Measurements from ENCODE around the gene XCL1. TPM values are rescaled to one million over a fixed set of nuclear protein-coding genes. Genes with fewer than 3 reads are reported as not detected.

Gene XCL1
- total RNA-seq, 1 experiment from 2014 or later, result not detected

GRCh38 chr1:168585191-168585590 lies 8.8 kb downstream of the XCL1 start:
- ChIA-PET CTCF (no interaction called here), POLR2A (ENCODE audit: unreplicated experiment) (interaction anchor here (0.6 kb wide), 1 partner anchor 21 kb away, joined by 7 read pairs; no protein-coding TSS in a partner anchor)
- no peak overlapping the region for H3K4me3 ChIP-seq
- peaks cover 3% of the 10 kb centered on the region; the same call in 1 of the 2 replicates for H3K9me3 ChIP-seq (ENCODE audit: insufficient read depth, low read depth)
- intact Hi-C loops (cut with micrococcal nuclease; ENCODE audit: unreplicated experiment), result no loop called here
- no peak for TF ChIP-seq EZH2 (IDR thresholded peaks at IDR 0.05; ENCODE audit: low read depth)
- no peak for TF ChIP-seq CTCF (conservative IDR thresholded peaks at IDR 0.05)
- H3K79me2 ChIP-seq (ENCODE audit: low read depth), result no peaks in the 10 kb centered on the region
- H2AFZ ChIP-seq, result no peak overlapping the region
- no peaks in the 10 kb centered on the region for H3F3A ChIP-seq (ENCODE audit: insufficient read depth, low read depth)
- no peaks in the 10 kb centered on the region for H3K9me2 ChIP-seq (ENCODE audit: insufficient read depth)
- H4K20me1 ChIP-seq (ENCODE audit: insufficient read depth), result no peaks in the 10 kb centered on the region
- no peaks in the 10 kb centered on the region for H3K27me3 ChIP-seq (ENCODE audit: insufficient read depth, low read depth)
- no peak overlapping the region for H3K27ac ChIP-seq
- no peaks in the 10 kb centered on the region for H3K4me1 ChIP-seq (replicated peaks; ENCODE audit: insufficient read depth)
- no peak for DNase-seq
- no TSS peak for BruUV-seq (replicated peaks)
- H3K4me2 ChIP-seq, result no peak overlapping the region
- no peaks in the 10 kb centered on the region for H3K36me3 ChIP-seq (ENCODE audit: low read depth)

- POLR2A ChIA-PET (ENCODE audit: unreplicated experiment), result no interaction called here
- no peaks in the 10 kb centered on the region for H4K20me1 ChIP-seq (ENCODE audit: insufficient read depth)
- no peak overlapping the region for H3K27ac ChIP-seq
- TF ChIP-seq CTCF (conservative IDR thresholded peaks at IDR 0.05) (no peak), EZH2 (IDR thresholded peaks at IDR 0.05; ENCODE audit: low read depth) (no peak)
- no peaks in the 10 kb centered on the region for H3K27me3 ChIP-seq (ENCODE audit: insufficient read depth, low read depth)
- intact Hi-C loops (cut with micrococcal nuclease; ENCODE audit: unreplicated experiment), result no loop called here
- no peak overlapping the region for H3K4me2 ChIP-seq
- CTCF ChIA-PET, result no interaction called here
- peaks cover 3% of the 10 kb centered on the region; the same call in 1 of the 2 replicates for H3K9me3 ChIP-seq (ENCODE audit: insufficient read depth, low read depth)
- H3K4me3 ChIP-seq, result no peak overlapping the region
- no TSS peak for BruUV-seq (replicated peaks)
- no peak overlapping the region for H2AFZ ChIP-seq
- no peaks in the 10 kb centered on the region for H3K79me2 ChIP-seq (ENCODE audit: low read depth)
- no peak for DNase-seq
- no peaks in the 10 kb centered on the region for H3K36me3 ChIP-seq (ENCODE audit: low read depth)
- H3K9me2 ChIP-seq (ENCODE audit: insufficient read depth), result no peaks in the 10 kb centered on the region
- H3K4me1 ChIP-seq (replicated peaks; ENCODE audit: insufficient read depth), result no peaks in the 10 kb centered on the region
- H3F3A ChIP-seq (ENCODE audit: insufficient read depth, low read depth), result no peaks in the 10 kb centered on the region
These were observed 9.5 kb downstream of the XCL1 start for GRCh38 chr1:168585937-168586336.

GRCh38 chr1:168589167-168589566 lies 12.8 kb downstream of the XCL1 start:
- TF ChIP-seq CTCF (conservative IDR thresholded peaks at IDR 0.05) (no peak), EZH2 (IDR thresholded peaks at IDR 0.05; ENCODE audit: low read depth) (no peak)
- intact Hi-C loops (cut with micrococcal nuclease; ENCODE audit: unreplicated experiment), result no loop called here
- no peaks in the 10 kb centered on the region for H3K79me2 ChIP-seq (ENCODE audit: low read depth)
- no peaks in the 10 kb centered on the region for H3K36me3 ChIP-seq (ENCODE audit: low read depth)
- H3K27ac ChIP-seq, result no peak overlapping the region
- no peaks in the 10 kb centered on the region for H3F3A ChIP-seq (ENCODE audit: insufficient read depth, low read depth)
- POLR2A ChIA-PET (ENCODE audit: unreplicated experiment), result no interaction called here
- DNase-seq, result no peak
- no peaks in the 10 kb centered on the region for H3K27me3 ChIP-seq (ENCODE audit: insufficient read depth, low read depth)
- CTCF ChIA-PET, result no interaction called here
- no peak overlapping the region for H3K4me2 ChIP-seq
- no TSS peak for BruUV-seq (replicated peaks)
- no peak overlapping the region for H3K4me3 ChIP-seq
- H2AFZ ChIP-seq, result 0 out of 2 replicates have a peak overlapping the region, but pooled peaks have one; percentile 13
- H4K20me1 ChIP-seq (ENCODE audit: insufficient read depth), result no peaks in the 10 kb centered on the region
- no peaks in the 10 kb centered on the region for H3K9me2 ChIP-seq (ENCODE audit: insufficient read depth)
- H3K9me3 ChIP-seq (ENCODE audit: insufficient read depth, low read depth), result no peaks in the 10 kb centered on the region
- H3K4me1 ChIP-seq (replicated peaks; ENCODE audit: insufficient read depth), result no peaks in the 10 kb centered on the region

All from PC-9 (cell line).